Fibroblast of skin of left biceps (primary cell): ENCODE data around the gene TENM3.

Experiments
- DNase-seq, 2 experiments: peaks; one replicate each; pipeline ENCODE4 v3.0.0-alpha.2; 2013; ENCODE audit warnings: low read depth in 2 of 2

The TENM3 gene

DNA sequence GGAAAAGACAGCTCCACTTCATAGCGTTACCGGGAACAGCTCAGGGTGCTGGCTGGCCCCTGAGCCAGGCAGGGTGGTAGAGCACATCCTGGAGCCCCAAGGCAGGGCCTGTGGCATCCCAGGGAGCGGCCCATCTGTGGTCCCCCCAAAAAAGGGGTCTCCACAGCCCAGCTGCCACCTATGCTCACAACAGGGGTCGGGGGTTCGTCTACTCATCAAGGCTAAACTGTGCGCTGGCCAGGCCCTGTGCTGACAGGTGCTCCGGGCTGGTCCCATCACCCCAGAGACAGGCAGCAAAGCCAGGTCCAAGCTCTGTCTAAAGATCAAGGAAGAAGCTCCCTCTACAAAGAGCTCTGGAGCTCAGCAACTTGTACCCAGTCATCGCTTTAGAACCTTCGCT, 596.1 kb downstream of the TENM3 start:
- DNase-seq = no peak

DNA sequence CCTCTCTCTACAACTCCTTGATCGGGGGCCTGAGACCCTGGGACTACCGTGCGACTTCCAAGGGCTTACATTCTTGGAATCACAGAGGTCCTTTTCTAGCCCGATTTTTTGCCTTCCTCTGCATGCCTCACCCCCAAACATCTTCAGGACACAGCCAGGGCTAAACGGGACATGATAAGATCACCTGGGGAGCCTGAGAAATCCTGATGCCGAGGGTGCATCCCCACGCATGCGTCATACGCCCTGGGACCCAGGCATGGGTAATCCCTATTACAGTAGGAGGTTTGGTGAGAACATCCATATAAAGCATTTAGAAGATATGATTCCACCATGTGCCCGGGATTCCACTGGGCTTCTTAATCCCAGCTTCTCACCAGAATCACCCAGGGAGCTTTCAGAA, 596.9 kb downstream of the TENM3 start:
- no peak for DNase-seq

DNA sequence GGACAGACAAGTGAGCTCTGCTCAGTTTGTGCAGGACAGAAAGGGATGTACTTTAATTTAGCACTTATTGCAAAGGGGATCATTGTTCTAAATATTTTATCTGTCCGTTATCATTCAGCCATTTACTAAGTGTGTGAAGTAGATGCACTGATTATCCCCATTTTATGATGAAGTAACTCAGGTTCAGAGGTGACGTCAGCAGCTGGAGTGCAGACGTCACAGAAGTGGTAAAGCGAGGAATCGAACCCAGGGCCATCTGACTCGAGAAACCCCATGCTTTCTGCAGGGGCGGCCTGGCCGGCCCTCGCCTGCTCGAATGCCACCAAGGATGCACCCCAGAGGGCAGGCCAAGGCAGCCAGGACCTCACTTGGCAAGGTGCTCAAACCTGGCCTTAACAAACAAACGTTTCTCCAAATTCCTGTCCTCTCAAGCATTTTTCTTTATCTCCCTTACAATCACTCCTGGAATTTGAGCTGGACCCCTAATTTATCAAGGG, 599.0 kb downstream of the TENM3 start:
- no peak for DNase-seq

DNA sequence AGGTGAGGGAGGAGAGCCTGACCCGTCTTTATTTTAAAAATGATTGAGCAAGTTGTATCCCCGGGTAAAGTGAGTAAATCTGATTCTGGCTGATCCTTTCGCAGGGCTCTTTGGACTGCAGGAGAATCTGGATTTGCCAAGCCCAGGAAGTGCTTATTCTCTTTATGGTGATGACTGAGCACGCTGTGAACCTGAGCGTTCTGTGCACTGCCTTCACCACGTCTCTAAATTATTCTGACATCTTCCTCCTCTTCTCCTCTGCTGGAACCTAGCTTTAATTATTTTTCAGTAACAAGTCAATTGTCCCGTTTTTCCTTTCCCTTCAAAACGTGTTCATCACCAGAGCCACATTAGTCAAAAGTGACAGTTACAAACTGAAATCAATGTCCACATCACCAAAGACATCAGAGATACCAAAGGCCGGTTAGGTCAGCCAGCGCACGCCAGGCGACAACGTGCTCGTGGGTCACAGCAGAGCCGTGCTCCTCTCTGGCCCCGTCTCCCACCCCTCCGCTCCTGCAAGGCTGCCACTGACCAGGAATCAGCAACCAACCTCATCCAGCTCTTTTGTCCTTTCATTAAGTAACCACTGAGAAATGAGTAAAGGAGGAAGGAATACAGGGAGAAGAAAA, 599.7 kb downstream of the TENM3 start:
- DNase-seq = no peak

DNA sequence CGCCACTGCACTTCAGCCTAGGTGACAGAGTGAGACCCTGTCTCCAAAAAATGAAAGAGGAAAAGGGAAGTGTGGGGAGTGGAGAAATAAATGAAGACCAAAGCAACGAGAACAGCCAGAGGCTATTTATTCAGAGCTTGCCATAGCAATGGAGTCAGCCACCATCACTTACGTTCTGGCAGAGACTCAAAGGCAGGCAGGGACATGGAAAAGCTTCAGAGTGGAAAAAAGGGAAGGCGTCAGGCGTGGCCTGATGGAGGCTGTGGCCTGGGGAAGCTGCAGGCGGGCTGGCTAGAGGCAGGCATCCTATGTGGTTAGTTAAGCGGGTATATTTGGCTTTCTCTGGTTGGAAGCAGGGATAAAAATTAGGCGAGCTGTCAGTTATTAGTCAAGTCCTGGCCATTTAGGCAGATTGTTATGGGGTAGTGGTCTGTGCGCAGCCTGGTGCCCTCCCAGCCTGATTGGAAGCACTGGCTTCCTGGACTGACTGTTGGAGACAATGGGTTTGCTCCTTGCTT, 600.7 kb downstream of the TENM3 start:
- DNase-seq = no peak

DNA sequence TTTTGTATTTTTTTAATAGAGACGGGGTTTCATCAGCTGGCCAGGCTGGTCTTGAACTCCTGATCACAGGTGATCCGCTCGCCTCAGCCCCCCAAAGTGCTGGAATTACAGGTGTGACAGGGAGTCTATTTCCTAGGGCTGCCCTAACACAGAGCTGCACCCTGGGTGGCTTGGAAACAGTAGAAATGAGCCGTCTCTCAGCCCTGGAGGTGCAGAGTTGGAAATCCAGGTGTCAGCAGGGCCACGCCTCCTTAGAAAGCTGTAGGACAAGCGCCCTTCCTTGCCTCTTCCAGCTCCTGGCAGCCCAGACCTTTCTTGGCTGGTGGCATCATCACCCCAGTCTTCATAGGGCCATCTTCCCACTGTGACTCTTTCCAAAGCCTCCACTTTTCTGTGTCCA, 602.4 kb downstream of the TENM3 start:
- no peak for DNase-seq

DNA sequence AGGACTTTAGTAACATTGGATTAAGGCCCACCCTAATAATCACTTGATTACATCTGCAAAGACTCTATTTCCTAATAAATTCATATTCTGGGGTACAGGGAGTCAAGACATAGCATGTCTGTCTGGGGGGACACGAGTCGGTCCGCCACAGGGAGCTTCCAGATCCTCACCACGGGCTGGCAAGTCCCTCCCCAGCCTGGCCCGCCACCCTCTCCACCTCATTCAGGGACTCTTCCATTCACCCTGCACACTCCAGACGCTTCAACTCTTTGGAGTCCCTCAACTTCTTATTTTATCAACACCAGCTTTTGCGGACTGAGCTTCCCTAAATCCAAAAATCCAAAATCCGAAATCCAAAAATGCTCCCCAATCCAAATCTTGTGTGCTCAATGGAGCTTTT, 602.8 kb downstream of the TENM3 start:
- no peak for DNase-seq

DNA sequence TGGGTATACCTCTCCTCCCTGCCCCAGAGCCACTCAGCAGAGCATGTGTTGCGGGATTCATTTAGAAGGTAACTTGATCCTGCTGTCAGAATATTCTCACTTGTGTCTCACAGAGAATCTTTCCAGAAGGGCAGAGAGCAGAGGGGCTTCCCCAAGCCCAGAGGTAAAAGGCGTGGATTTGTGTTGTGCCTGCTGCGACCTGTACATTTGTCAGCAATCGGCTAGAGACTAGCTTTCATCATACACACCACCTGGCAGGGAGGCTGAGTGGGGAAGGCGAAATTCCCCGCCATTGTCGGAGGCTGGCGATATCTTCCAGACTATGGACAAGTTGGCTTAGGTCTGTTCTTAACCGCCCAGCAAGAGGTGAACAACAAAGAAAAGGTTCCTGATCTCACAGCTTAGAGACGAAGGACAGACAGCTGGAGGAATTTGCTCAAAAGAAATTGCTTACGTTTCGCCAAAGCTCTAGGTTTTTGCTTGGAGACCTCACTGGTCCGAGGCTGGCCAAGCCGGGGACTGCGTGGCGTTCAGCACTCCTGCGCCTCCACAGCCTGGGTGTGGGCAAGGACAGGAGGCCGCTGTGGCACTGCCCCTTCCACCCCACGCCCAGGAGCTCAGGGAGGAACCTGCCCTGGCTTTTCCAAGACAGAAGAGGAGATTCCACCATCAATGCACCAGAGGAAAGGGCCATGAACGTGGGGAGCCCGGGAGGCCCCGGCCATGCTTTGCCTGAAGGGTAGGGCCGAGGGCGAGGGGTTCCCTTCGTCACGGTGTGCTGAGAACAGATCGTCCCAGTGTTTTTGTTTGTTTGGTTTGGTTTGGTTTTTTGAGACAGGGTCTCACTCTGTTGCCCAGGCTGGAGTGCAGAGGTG, 604.6 kb downstream of the TENM3 start:
- no peak for DNase-seq

DNA sequence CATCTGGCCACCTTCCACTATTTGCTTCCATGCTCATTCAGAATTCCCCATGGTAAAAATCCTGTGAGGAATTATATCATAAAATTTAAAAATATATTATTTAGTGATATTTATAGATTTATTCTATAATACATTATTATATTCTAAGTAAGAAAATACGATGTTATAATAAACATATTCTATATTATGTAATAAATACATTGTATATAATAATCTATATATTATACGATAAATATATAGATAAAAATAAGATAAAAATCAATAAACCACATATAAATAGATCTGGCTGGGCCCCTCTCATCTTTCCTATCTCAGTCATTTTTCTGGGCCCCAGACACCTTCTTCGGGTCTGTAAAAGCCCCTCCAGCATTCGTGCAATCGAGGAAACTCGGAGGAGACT, 605.5 kb downstream of the TENM3 start:
- no peak for DNase-seq
